Tibial artery (tissue), 4 donors: ENCODE measurements around the gene EXOC6.
"Not testable (repeated sequence)": the region's sequence is repeated elsewhere in the genome, so short reads cannot be mapped to it uniquely, and the experiment has no call there.

ENCODE experiments used
- DNase-seq, 2 donors: peaks; one replicate each; pipeline ENCODE4 v3.0.0-alpha.2; 2019
- H3K27ac ChIP-seq, 2 donors: fragments of 200-600 bp; sonication (generic) in 1 of 2; 1 replicate in 1 of 2; 2 replicates in 1 of 2; pipeline ENCODE4 v1.5.1; 2018 to 2019; ENCODE audit warnings: mild to moderate bottlenecking in 1 of 2
- H3K27me3 ChIP-seq, 2 donors: fragments of 200-600 bp; sonication (generic) in 1 of 2; one replicate each; pipeline versions ENCODE4 v1.5.1 to v1.6.0; 2016 to 2019
- H3K36me3 ChIP-seq, 3 donors: fragments of 200-600 bp; sonication (generic) in 2 of 3; one replicate each; pipeline ENCODE4 v1.5.1; 2016 to 2019; ENCODE audit warnings: mild to moderate bottlenecking in 2 of 3
- H3K4me1 ChIP-seq, 4 donors: fragments of 200-600 bp; sonication (generic) in 2 of 4; 1 replicate in 3 of 4; 2 replicates in 1 of 4; pipeline ENCODE4 v1.5.1; 2016 to 2019
- H3K4me3 ChIP-seq, 2 donors: fragments of 200-600 bp; sonication (generic) in 1 of 2; 1 replicate in 1 of 2; 2 replicates in 1 of 2; pipeline ENCODE4 v1.5.1; 2018 to 2019; ENCODE audit warnings: mild to moderate bottlenecking in 2 of 2
- H3K9me3 ChIP-seq, 3 donors: fragments of 200-600 bp; sonication (generic) in 1 of 3; one replicate each; pipeline ENCODE4 v1.5.1; 2016 to 2019
- intact Hi-C: fragments of 100-400 bp; cut with DNase I; formaldehyde crosslinking; loops from one replicate; pipeline ENCODE4 v1.15.0; 2023; ENCODE audit warnings: low total_unique reads
- TF ChIP-seq, protein P1 (sequence below), 2 experiments: fragments of 200-600 bp in 1 of 2; fragments of 450-650 bp in 1 of 2; IDR thresholded peaks; one replicate each; pipeline ENCODE4 v1.5.1; 2017 to 2019; ENCODE audit warnings: antibody characterized with exemption in 2 of 2, mild to moderate bottlenecking in 1 of 2, moderate library complexity in 1 of 2

Gene EXOC6

GRCh38 chr10:92942226-92942625, 93.9 kb downstream of the EXOC6 start:
- Histone ChIP-seq H3K4me3 (no peak overlapping the region), H3K9me3 (no peaks in the 10 kb centered on the region), H3K4me1 (no peaks in the 10 kb centered on the region), H3K36me3 (peaks cover 12 to 21% (median 21%) of the 10 kb centered on the region in 3 donors), H3K27me3 (no peaks in the 10 kb centered on the region), H3K27ac (no peak overlapping the region)
- intact Hi-C loops, result no loop called here
- TF ChIP-seq, protein P1, sequence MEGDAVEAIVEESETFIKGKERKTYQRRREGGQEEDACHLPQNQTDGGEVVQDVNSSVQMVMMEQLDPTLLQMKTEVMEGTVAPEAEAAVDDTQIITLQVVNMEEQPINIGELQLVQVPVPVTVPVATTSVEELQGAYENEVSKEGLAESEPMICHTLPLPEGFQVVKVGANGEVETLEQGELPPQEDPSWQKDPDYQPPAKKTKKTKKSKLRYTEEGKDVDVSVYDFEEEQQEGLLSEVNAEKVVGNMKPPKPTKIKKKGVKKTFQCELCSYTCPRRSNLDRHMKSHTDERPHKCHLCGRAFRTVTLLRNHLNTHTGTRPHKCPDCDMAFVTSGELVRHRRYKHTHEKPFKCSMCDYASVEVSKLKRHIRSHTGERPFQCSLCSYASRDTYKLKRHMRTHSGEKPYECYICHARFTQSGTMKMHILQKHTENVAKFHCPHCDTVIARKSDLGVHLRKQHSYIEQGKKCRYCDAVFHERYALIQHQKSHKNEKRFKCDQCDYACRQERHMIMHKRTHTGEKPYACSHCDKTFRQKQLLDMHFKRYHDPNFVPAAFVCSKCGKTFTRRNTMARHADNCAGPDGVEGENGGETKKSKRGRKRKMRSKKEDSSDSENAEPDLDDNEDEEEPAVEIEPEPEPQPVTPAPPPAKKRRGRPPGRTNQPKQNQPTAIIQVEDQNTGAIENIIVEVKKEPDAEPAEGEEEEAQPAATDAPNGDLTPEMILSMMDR (IDR thresholded peaks at IDR 0.05), result no peak
- DNase-seq, result no peak

DNA sequence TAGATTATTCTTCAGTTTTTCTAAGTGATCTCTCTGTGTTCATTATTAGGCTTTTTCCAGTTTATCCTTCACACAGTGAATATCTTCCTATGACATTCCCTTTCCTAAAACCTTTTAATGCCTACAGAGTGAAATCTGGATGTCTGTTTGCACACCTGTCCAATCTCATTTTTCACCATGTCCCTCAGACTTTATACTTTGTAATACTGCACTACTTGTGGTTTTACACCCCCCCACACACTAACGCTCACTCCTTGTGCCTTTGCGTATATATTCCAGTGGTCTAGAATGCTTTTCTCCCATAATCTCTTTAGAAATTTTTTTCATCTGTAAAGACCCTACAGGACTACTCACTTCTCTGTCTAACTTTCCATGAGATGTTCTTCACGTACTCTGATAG, 98.2 kb downstream of the EXOC6 start:
- H3K27me3 ChIP-seq, result no peaks in the 10 kb centered on the region
- no peaks in the 10 kb centered on the region for H3K4me1 ChIP-seq

GRCh38 chr10:92952573-92952972, 104.3 kb downstream of the EXOC6 start:
- H3K36me3 ChIP-seq, result peaks cover 18 to 29% (median 19%) of the 10 kb centered on the region in 3 donors
- not testable (repeated sequence) for H3K27me3 ChIP-seq

More for the DNA sequence above, 98.2 kb downstream of the EXOC6 start:
- DNase-seq, result no peak
- peaks cover 14 to 28% (median 24%) of the 10 kb centered on the region in 3 donors for H3K36me3 ChIP-seq
- no peak overlapping the region for H3K27ac ChIP-seq
- TF ChIP-seq, protein P1 (IDR thresholded peaks at IDR 0.05), result no peak
- H3K4me3 ChIP-seq, result no peak overlapping the region
- no peaks in the 10 kb centered on the region for H3K9me3 ChIP-seq
- intact Hi-C loops, result no loop called here

GRCh38 chr10:92957223-92958010, 109.1 kb downstream of the EXOC6 start:
- Histone ChIP-seq H3K27me3 (no peaks in the 10 kb centered on the region), H3K4me3 (no peak overlapping the region), H3K36me3 (peaks cover 4 to 22% (median 13%) of the 10 kb centered on the region in 3 donors), H3K9me3 (no peaks in the 10 kb centered on the region), H3K27ac (peak overlapping the region in 1 of 2 donors; percentile 25), H3K4me1 (peaks cover 0 to 13% (median 0%) of the 10 kb centered on the region in 4 donors)
- no peak for DNase-seq
- intact Hi-C loops, result no loop called here
- TF ChIP-seq, protein P1 (IDR thresholded peaks at IDR 0.05), result no peak

More at GRCh38 chr10:92952573-92952972, 104.3 kb downstream of the EXOC6 start:
- H3K27ac ChIP-seq, DNase-seq, intact Hi-C loops, H3K9me3 ChIP-seq, H3K4me3 ChIP-seq, H3K4me1 ChIP-seq: not testable (repeated sequence)

DNA sequence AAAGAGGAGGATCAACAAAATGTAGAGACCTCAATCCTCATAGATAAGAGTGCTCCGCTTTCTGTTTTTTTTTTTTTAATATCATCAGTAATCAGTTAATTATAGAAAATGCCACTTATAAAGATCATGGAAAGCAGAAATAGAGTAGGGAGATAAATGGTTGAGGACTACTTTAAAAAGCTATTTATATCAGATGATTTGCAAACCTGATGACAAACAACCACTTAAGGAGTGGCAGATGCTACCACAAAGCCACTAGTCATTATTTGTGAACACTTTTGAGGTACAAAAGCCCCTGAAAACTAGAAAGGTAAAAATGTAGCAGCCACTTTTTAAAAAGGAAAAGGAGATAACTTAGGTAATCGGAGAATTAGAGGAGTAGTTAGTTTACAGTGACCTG, 113.3 kb downstream of the EXOC6 start:
- no peak overlapping the region for H3K4me3 ChIP-seq
- H3K9me3 ChIP-seq, result no peaks in the 10 kb centered on the region
- no peaks in the 10 kb centered on the region for H3K36me3 ChIP-seq
- H3K27me3 ChIP-seq, result no peaks in the 10 kb centered on the region
- intact Hi-C loops, result loop anchor here (10.0 kb wide), 1 partner anchor 103 kb away; the partner anchor contains the start of gene CYP26C1
- H3K27ac ChIP-seq, result no peak overlapping the region
- peaks cover 0 to 13% (median 0%) of the 10 kb centered on the region in 4 donors for H3K4me1 ChIP-seq
- DNase-seq, result no peak
- TF ChIP-seq, protein P1 (IDR thresholded peaks at IDR 0.05), result no peak

GRCh38 chr10:92965314-92965713, 117.0 kb downstream of the EXOC6 start:
- H3K4me3 ChIP-seq, result no peak overlapping the region
- intact Hi-C loops, result loop anchor here (10.0 kb wide), 1 partner anchor 99 kb away; the partner anchor contains the start of gene CYP26C1
- no peak for DNase-seq
- TF ChIP-seq, protein P1 (IDR thresholded peaks at IDR 0.05), result peak; percentile 58 to 59
- peaks cover 0 to 8% (median 0%) of the 10 kb centered on the region in 4 donors for H3K4me1 ChIP-seq
- no peak overlapping the region for H3K27ac ChIP-seq
- H3K27me3 ChIP-seq, result no peaks in the 10 kb centered on the region
- H3K36me3 ChIP-seq, result peaks cover 0 to 5% (median 0%) of the 10 kb centered on the region in 3 donors
- no peaks in the 10 kb centered on the region for H3K9me3 ChIP-seq
